HG03460 (cell line): Measurements from ENCODE around the gene TTF1.
"Not testable (repeated sequence)": the region's sequence is repeated elsewhere in the genome, so short reads cannot be mapped to it uniquely, and the experiment has no call there.

ENCODE experiments used
- ATAC-seq: cut with Tn5 transposase; IDR thresholded peaks from one replicate; pipeline ENCODE4 v1.9.1; 2021; ENCODE audit not compliant: unreplicated experiment

TTF1 gene

GRCh38 chr9:132412089-132412488 lies 5.4 kb upstream of the TTF1 start:
- no peak for ATAC-seq

GRCh38 chr9:132411091-132411508 lies 4.5 kb upstream of the TTF1 start:
- ATAC-seq = no peak

- no peak for ATAC-seq
Measured at GRCh38 chr9:132410642-132411041, 4.0 kb upstream of the TTF1 start.

GRCh38 chr9:132409828-132410528 lies 3.3 kb upstream of the TTF1 start, which contains the start of gene CFAP77:
CFAP77 (plus strand) TSS chr9:132410211; CDS start chr9:132410272, 61 bp downstream.
- ATAC-seq = no peak

- ATAC-seq = no peak
Measured at GRCh38 chr9:132408521-132408920, 1.9 kb upstream of the TTF1 start.

- ATAC-seq = no peak
Measured at GRCh38 chr9:132407196-132407595, 556 bp upstream of the TTF1 start.

GRCh38 chr9:132404228-132404881 lies 2.3 kb downstream of the TTF1 start:
- no peak for ATAC-seq

- ATAC-seq = no peak
Measured at GRCh38 chr9:132401824-132402223, 4.8 kb downstream of the TTF1 start.

GRCh38 chr9:132395560-132395959 lies 11.1 kb downstream of the TTF1 start:
- no peak for ATAC-seq

- ATAC-seq = no peak
Measured at GRCh38 chr9:132391449-132391848, 15.2 kb downstream of the TTF1 start.

GRCh38 chr9:132390966-132391365 lies 15.7 kb downstream of the TTF1 start:
- ATAC-seq = no peak

- ATAC-seq = no peak
Measured at GRCh38 chr9:132387133-132387532, 19.5 kb downstream of the TTF1 start.

- no peak for ATAC-seq
Measured at GRCh38 chr9:132384376-132384775, 22.3 kb downstream of the TTF1 start.

- peak; percentile 52 for ATAC-seq
Measured at GRCh38 chr9:132383462-132383883, 23.2 kb downstream of the TTF1 start.

- peak; percentile 67 for ATAC-seq
Measured at GRCh38 chr9:132381966-132382541, 24.6 kb downstream of the TTF1 start.

- ATAC-seq = not testable (repeated sequence)
Measured at GRCh38 chr9:132378416-132378815, 28.2 kb downstream of the TTF1 start.

GRCh38 chr9:132377769-132378168 lies 28.9 kb downstream of the TTF1 start:
- ATAC-seq = not testable (repeated sequence)

- no peak for ATAC-seq
Measured at GRCh38 chr9:132372177-132373095, 34.2 kb downstream of the TTF1 start.

GRCh38 chr9:132370592-132370991 lies 36.0 kb downstream of the TTF1 start:
- ATAC-seq = no peak

GRCh38 chr9:132369421-132369820 lies 37.2 kb downstream of the TTF1 start:
- ATAC-seq = no peak
